ENCODE results near the gene CWC25. TPM values are rescaled to one million over a fixed set of nuclear protein-coding genes. Genes with fewer than 3 reads are reported as not detected.
A peak's percentile ranks its signal among the peaks of the same experiment; 100 is the strongest.

CWC25 gene
- total and polyA plus RNA-seq, 2 of the 13 experiments (the other 11 are each of a cell fraction or from before 2014, with no cell fraction given) = 15.6 to 22.7 TPM

- no peak for TF ChIP-seq TFE3 (CRISPR knock-in tag; IDR thresholded peaks at IDR 0.05)
- TF ChIP-seq ZFAT (CRISPR knock-in tag; conservative IDR thresholded peaks at IDR 0.05) = no peak
- TF ChIP-seq ZBTB20 (CRISPR knock-in tag; IDR thresholded peaks at IDR 0.05; ENCODE audit: borderline replicate concordance, low read depth) = no peak
- TF ChIP-seq ZZZ3 (CRISPR knock-in tag; IDR thresholded peaks at IDR 0.05; ENCODE audit: borderline replicate concordance) = no peak
- TF ChIP-seq BATF2 (CRISPR knock-in tag; IDR thresholded peaks at IDR 0.05) = no peak
- peak; percentile 92 for TF ChIP-seq GFI1 (CRISPR knock-in tag; IDR thresholded peaks at IDR 0.05; ENCODE audit: borderline replicate concordance)
- TF ChIP-seq ZSCAN25 (CRISPR knock-in tag; IDR thresholded peaks at IDR 0.05) = peak; percentile 25; the same call in 1 of the 2 replicates
- no peak for TF ChIP-seq RARG (CRISPR knock-in tag; IDR thresholded peaks at IDR 0.05; ENCODE audit: low read depth)
- TF ChIP-seq HNRNPK (IDR thresholded peaks at IDR 0.05; ENCODE audit: low read depth, low read length, poor library complexity, severe bottlenecking) = no peak
- TF ChIP-seq SP2 (CRISPR knock-in tag; IDR thresholded peaks at IDR 0.05) = no peak
- 0 out of 2 replicates have a peak, but pooled peaks have one; percentile 5 for TF ChIP-seq ZBTB3 (CRISPR knock-in tag; IDR thresholded peaks at IDR 0.05; ENCODE audit: borderline replicate concordance, low read depth)
- peak; percentile 52; the same call in 1 of the 2 replicates for TF ChIP-seq FOXK1 (CRISPR knock-in tag; IDR thresholded peaks at IDR 0.05; ENCODE audit: borderline replicate concordance, low read depth)
- no peak for TF ChIP-seq NFIC (IDR thresholded peaks at IDR 0.05; ENCODE audit: low read length)
- TF ChIP-seq ZNF225 (CRISPR knock-in tag; IDR thresholded peaks at IDR 0.05) = no peak
- peak; percentile 79 for TF ChIP-seq ARID5B (CRISPR knock-in tag; IDR thresholded peaks at IDR 0.05)
- TF ChIP-seq ZNF12 (CRISPR knock-in tag; IDR thresholded peaks at IDR 0.05) = no peak
- peak; percentile 69; the same call in 1 of the 2 replicates for TF ChIP-seq SP5 (CRISPR knock-in tag; IDR thresholded peaks at IDR 0.05; ENCODE audit: borderline replicate concordance, low read depth)
- TF ChIP-seq MED1 (CRISPR knock-in tag; IDR thresholded peaks at IDR 0.05) = peak; percentile 64
- TF ChIP-seq, protein P1, sequence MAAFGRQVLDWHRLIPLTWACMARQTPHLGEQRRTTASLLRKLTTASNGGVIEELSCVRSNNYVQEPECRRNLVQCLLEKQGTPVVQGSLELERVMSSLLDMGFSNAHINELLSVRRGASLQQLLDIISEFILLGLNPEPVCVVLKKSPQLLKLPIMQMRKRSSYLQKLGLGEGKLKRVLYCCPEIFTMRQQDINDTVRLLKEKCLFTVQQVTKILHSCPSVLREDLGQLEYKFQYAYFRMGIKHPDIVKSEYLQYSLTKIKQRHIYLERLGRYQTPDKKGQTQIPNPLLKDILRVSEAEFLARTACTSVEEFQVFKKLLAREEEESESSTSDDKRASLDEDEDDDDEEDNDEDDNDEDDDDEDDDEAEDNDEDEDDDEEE (CRISPR knock-in tag; IDR thresholded peaks at IDR 0.05) = no peak
- TF ChIP-seq ZNF761 (CRISPR knock-in tag; conservative IDR thresholded peaks at IDR 0.05) = no peak
- 0 out of 2 replicates have a peak, but pooled peaks have one; percentile 8 for TF ChIP-seq FOSL1 (CRISPR knock-in tag; IDR thresholded peaks at IDR 0.05; ENCODE audit: borderline replicate concordance)
- TF ChIP-seq RXRB (CRISPR knock-in tag; IDR thresholded peaks at IDR 0.05; ENCODE audit: borderline replicate concordance) = peak; percentile 68
- peak; percentile 76 for TF ChIP-seq ATF3 (CRISPR knock-in tag; IDR thresholded peaks at IDR 0.05)
Measured at GRCh38 chr17:38872671-38873385, 47.7 kb upstream of the CWC25 start (continued).

Measured in HepG2 (cell line).